Measurements from ENCODE around the gene PRRG1.

DNA sequence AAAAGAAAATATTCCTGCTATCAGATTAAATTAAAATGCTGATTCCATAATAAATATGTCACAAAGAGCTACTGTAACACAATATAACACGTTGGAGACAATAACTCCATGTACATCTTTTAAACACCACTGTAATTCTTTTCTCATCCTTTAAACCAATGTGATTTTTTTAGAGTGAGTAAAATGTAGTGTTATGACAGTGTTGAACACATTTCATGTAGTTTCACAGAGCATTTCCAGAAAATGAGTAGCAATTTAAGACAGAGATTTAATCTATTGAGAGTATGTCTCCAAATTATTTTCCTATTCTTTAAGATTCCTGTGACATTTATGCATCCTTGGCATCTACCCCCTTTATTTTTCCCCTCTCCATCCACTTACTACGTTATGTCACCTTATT lies 17.1 kb upstream of the PRRG1 start:
- TF ChIP-seq, protein P1, sequence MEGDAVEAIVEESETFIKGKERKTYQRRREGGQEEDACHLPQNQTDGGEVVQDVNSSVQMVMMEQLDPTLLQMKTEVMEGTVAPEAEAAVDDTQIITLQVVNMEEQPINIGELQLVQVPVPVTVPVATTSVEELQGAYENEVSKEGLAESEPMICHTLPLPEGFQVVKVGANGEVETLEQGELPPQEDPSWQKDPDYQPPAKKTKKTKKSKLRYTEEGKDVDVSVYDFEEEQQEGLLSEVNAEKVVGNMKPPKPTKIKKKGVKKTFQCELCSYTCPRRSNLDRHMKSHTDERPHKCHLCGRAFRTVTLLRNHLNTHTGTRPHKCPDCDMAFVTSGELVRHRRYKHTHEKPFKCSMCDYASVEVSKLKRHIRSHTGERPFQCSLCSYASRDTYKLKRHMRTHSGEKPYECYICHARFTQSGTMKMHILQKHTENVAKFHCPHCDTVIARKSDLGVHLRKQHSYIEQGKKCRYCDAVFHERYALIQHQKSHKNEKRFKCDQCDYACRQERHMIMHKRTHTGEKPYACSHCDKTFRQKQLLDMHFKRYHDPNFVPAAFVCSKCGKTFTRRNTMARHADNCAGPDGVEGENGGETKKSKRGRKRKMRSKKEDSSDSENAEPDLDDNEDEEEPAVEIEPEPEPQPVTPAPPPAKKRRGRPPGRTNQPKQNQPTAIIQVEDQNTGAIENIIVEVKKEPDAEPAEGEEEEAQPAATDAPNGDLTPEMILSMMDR (IDR thresholded peaks at IDR 0.05), result no peak
- TF ChIP-seq POLR2AphosphoS5 (IDR thresholded peaks at IDR 0.05; ENCODE audit: low read depth, low read length) (no peak), TCF7L2 (IDR thresholded peaks at IDR 0.05; ENCODE audit: low read depth, low read length) (no peak), SIN3A (IDR thresholded peaks at IDR 0.05; ENCODE audit: borderline replicate concordance, insufficient read depth, low read depth, low read length) (no peak)
